A375 (cell line): ENCODE measurements around the gene CFTR. TPM values are rescaled to one million over a fixed set of nuclear protein-coding genes. Genes with fewer than 3 reads are reported as not detected.

Source experiments
- small RNA-seq: library from RNA; depleted of rRNA; stranded (forward); fragments of <200 nt; gene quantifications from one replicate; pipeline ENCODE3, GENCODE V24; 2014
- total RNA-seq: library from RNA; depleted of rRNA; stranded (reverse); fragments of >200 nt; shearing (Covaris generic); gene quantifications from 2 replicates; pipeline ENCODE4 v1.2.3, GENCODE V29; 2014; rRNA removed

CFTR gene
- not detected in 2 replicates for total RNA-seq

GRCh38 chr7:117479225-117480054 is at the start of gene CFTR:
Gene CFTR (plus strand): TSS chr7:117480025. CDS start chr7:117480095, 70 bp downstream.

Small RNAs within 50 kb of the gene (small RNA-seq; reads per million reads assigned to genes)
- gene AC000111.1 (not detected), gene AC000111.2 (not detected)

Other genes with a start within 250 kb of the CFTR start
- gene WNT2, start 157.0 kb upstream of the CFTR start, total RNA-seq, result not detected in 2 replicates
- gene ASZ1, start 52.5 kb upstream of the CFTR start, total RNA-seq, result not detected in 2 replicates